Measurements from ENCODE around the gene TBR1.

- TF ChIP-seq CTCF (conservative IDR thresholded peaks at IDR 0.05) (no peak), ZFX (IDR thresholded peaks at IDR 0.05) (no peak)
Observed at GRCh38 chr2:161384864-161385263, 31.2 kb upstream of the TBR1 start.
